Measurements from ENCODE around the gene MYB. TPM values are rescaled to one million over a fixed set of nuclear protein-coding genes. Genes with fewer than 3 reads are reported as not detected.

Gene MYB
- total and polyA plus RNA-seq, 2 experiments from 2014 or later = 0.17 to 0.36 TPM

DNA sequence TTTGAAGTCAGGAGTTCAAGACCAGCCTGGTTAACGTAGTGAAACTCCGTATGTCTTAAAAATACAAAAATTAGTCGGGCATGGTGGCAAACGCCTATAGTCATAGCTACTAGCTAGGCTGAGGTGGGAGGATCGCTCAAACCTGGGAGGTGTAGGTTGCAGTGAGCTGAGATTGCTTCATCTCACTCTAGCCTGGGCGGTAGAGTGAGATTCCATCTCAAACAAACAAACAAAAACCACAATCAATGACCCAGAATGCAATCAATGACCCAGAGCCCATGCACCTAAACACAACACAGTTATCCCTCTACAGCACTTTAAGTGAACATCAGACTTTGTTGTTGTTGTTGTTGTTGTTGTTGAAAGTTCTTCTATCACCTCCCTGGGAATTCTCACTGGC, 77.9 kb downstream of the MYB start:
- no peak overlapping the region for H3K27ac ChIP-seq
- no peaks in the 10 kb centered on the region for H3K9me2 ChIP-seq (replicated peaks; ENCODE audit: insufficient read depth)
- TF ChIP-seq EZH2 (IDR thresholded peaks at IDR 0.05; ENCODE audit: borderline replicate concordance) (no peak), EZH2phosphoT487 (IDR thresholded peaks at IDR 0.05; ENCODE audit: low read depth, severe bottlenecking, unreplicated experiment) (no peak)
- TF ChIP-seq, protein P1, sequence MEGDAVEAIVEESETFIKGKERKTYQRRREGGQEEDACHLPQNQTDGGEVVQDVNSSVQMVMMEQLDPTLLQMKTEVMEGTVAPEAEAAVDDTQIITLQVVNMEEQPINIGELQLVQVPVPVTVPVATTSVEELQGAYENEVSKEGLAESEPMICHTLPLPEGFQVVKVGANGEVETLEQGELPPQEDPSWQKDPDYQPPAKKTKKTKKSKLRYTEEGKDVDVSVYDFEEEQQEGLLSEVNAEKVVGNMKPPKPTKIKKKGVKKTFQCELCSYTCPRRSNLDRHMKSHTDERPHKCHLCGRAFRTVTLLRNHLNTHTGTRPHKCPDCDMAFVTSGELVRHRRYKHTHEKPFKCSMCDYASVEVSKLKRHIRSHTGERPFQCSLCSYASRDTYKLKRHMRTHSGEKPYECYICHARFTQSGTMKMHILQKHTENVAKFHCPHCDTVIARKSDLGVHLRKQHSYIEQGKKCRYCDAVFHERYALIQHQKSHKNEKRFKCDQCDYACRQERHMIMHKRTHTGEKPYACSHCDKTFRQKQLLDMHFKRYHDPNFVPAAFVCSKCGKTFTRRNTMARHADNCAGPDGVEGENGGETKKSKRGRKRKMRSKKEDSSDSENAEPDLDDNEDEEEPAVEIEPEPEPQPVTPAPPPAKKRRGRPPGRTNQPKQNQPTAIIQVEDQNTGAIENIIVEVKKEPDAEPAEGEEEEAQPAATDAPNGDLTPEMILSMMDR (IDR thresholded peaks at IDR 0.05; ENCODE audit: poor library complexity) = no peak
- no peaks in the 10 kb centered on the region for H4K20me1 ChIP-seq (ENCODE audit: insufficient read depth, poor library complexity, severe bottlenecking)
- H3K9me3 ChIP-seq (ENCODE audit: low read depth) = no peaks in the 10 kb centered on the region
- H2AFZ ChIP-seq = no peak overlapping the region
- H3K4me2 ChIP-seq = no peak overlapping the region
- WGBS (ENCODE audit: low lambda C conversion rate, missing lambda C conversion rate) = 84% methylated on average over 6 of the region's 6 CpGs
- H3K4me1 ChIP-seq (ENCODE audit: insufficient read depth) = no peaks in the 10 kb centered on the region
- no peaks in the 10 kb centered on the region for H3K79me2 ChIP-seq
- DNase-seq (ENCODE audit: low spot score) = no peak
- H3K27me3 ChIP-seq = no peaks in the 10 kb centered on the region
- no peak overlapping the region for H3K4me3 ChIP-seq
- no peaks in the 10 kb centered on the region for H3K36me3 ChIP-seq (replicated peaks; ENCODE audit: insufficient read depth, low read depth)

DNA sequence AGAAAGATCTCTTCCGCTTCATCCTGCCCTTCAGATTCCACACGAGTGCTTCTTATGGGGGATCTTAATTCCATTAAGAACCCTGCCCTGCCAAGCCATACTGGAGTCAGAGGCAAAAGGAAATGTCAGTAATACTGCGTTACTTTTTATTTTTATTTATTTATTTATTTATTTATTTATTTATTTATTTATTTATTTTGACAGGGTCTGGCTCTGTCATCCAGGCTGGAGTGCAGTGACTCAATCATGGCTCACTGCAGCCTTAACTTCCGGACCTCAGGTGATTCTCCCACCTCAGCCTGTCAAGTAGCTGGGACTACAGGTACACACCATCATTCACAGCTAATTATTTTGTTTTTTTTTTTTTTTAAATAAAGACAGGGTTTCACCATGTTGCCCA, 79.5 kb downstream of the MYB start:
- no peaks in the 10 kb centered on the region for H3K27me3 ChIP-seq
- TF ChIP-seq, protein P1 (IDR thresholded peaks at IDR 0.05; ENCODE audit: poor library complexity) = no peak
- TF ChIP-seq EZH2phosphoT487 (IDR thresholded peaks at IDR 0.05; ENCODE audit: low read depth, severe bottlenecking, unreplicated experiment) (no peak), EZH2 (IDR thresholded peaks at IDR 0.05; ENCODE audit: borderline replicate concordance) (no peak)
- H2AFZ ChIP-seq = no peak overlapping the region
- H3K27ac ChIP-seq = no peak overlapping the region
- H3K4me2 ChIP-seq = no peak overlapping the region
- H3K9me2 ChIP-seq (replicated peaks; ENCODE audit: insufficient read depth) = no peaks in the 10 kb centered on the region
- no peaks in the 10 kb centered on the region for H3K36me3 ChIP-seq (replicated peaks; ENCODE audit: insufficient read depth, low read depth)
- no peaks in the 10 kb centered on the region for H4K20me1 ChIP-seq (ENCODE audit: insufficient read depth, poor library complexity, severe bottlenecking)
- no peaks in the 10 kb centered on the region for H3K79me2 ChIP-seq
- 98% methylated on average over 4 of the region's 4 CpGs for WGBS (ENCODE audit: low lambda C conversion rate, missing lambda C conversion rate)
- H3K4me1 ChIP-seq (ENCODE audit: insufficient read depth) = no peaks in the 10 kb centered on the region
- no peak overlapping the region for H3K4me3 ChIP-seq
- no peaks in the 10 kb centered on the region for H3K9me3 ChIP-seq (ENCODE audit: low read depth)
- DNase-seq (ENCODE audit: low spot score) = no peak

DNA sequence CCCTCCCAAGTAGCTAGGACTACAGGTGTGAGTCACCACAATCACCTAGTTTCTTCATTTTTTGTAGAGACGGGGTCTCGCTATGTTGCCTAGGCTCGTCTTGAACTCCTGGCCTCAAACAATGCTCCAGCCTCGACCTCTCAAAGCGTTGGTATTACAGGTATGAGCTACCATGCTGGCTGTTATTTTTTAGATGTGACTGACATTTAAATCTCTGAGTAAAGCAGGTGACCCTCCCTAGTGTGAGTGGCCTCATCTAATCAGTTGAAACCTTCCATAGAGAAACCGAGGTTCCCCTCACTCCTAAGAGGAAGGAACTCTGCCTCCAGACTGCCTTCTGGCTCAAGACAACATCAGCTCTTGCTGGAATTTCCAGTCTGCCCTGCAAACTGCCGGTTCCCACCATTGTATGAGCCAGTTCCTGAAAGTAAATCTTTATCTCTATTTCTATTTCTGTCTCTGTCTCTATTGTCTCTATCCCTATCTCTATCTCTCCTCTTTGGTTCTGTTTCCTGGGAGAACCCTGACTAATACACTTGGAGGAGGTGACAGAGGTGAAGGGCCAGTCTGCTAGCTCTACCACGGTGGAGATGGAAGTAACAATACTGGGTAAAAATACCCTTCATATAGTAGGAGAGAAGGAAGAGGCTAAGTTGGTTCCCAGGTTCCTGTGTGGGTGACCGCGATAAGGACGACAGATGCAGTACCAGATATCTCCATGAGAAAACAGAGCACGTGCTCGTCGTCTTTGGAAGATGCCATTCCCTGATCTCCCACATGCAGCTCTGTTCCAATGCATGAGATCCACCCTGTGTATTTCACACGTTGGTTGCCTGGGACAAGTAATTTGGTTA, 81.0 kb downstream of the MYB start:
- H4K20me1 ChIP-seq (ENCODE audit: insufficient read depth, poor library complexity, severe bottlenecking) = no peaks in the 10 kb centered on the region
- no peak for TF ChIP-seq EZH2phosphoT487 (IDR thresholded peaks at IDR 0.05; ENCODE audit: low read depth, severe bottlenecking, unreplicated experiment)
- TF ChIP-seq, protein P1 (IDR thresholded peaks at IDR 0.05; ENCODE audit: poor library complexity) = no peak
- no peak for TF ChIP-seq EZH2 (IDR thresholded peaks at IDR 0.05; ENCODE audit: borderline replicate concordance)
- no peak for DNase-seq (ENCODE audit: low spot score)
- no peak overlapping the region for H3K4me3 ChIP-seq
- H3K27ac ChIP-seq = no peak overlapping the region
- no peaks in the 10 kb centered on the region for H3K36me3 ChIP-seq (replicated peaks; ENCODE audit: insufficient read depth, low read depth)
- H3K79me2 ChIP-seq = no peaks in the 10 kb centered on the region
- H3K9me3 ChIP-seq (ENCODE audit: low read depth) = no peaks in the 10 kb centered on the region
- no peak overlapping the region for H3K4me2 ChIP-seq
- no peaks in the 10 kb centered on the region for H3K27me3 ChIP-seq
- no peak overlapping the region for H2AFZ ChIP-seq
- no peaks in the 10 kb centered on the region for H3K9me2 ChIP-seq (replicated peaks; ENCODE audit: insufficient read depth)
- 82% methylated on average over 15 of the region's 15 CpGs for WGBS (ENCODE audit: low lambda C conversion rate, missing lambda C conversion rate)
- no peaks in the 10 kb centered on the region for H3K4me1 ChIP-seq (ENCODE audit: insufficient read depth)

All from hepatocyte (in vitro differentiated cells).